GM10248 (cell line): Measurements from ENCODE around the gene ELOVL5.
"Not testable (repeated sequence)": the region's sequence is repeated elsewhere in the genome, so short reads cannot be mapped to it uniquely, and the experiment has no call there.

ENCODE experiments used
- CTCF ChIA-PET: fragments of 300-600 bp; sonication (Branson Sonifier 250); formaldehyde crosslinking; extraction: SDS; loops from one replicate; lab custom pipeline; 2021; ENCODE audit warnings: antibody characterized with exemption; lab: Yijun Ruan, JAX
- POLR2A ChIA-PET: fragments of 350-650 bp; sonication (Branson Sonifier 250); formaldehyde crosslinking; extraction: SDS; loops from one replicate; lab custom pipeline; 2020; ENCODE audit warnings: antibody characterized with exemption; lab: Yijun Ruan, JAX
- DNase-seq: peaks from one replicate; pipeline ENCODE4 v3.0.0; 2012; ENCODE audit errors: extremely low spot score
- TF ChIP-seq, protein P1 (sequence below): IDR thresholded peaks from 2 replicates; pipeline ENCODE4 v1.5.1; 2012; ENCODE audit warnings: mild to moderate bottlenecking, low read depth; ENCODE audit errors: extremely low read depth, missing control alignments, control extremely low read depth

Gene ELOVL5

GRCh38 chr6:53348371-53349208 is at the start of gene ELOVL5:
Gene ELOVL5, minus strand, starts transcription at chr6:53348950. Its CDS starts 53,251 bp downstream, at chr6:53295699.
- ChIA-PET POLR2A (interaction anchor here (0.6 to 1.6 kb wide), 4 partner anchors 11 to 353 kb away, joined by 3 to 4 read pairs (median 4); partner anchors contain the start of gene GSTA4), CTCF (interaction anchor here (1.2 to 3.7 kb wide), 4 partner anchors 11 to 39 kb away, joined by 3 to 25 read pairs (median 6); no protein-coding TSS in a partner anchor)
- TF ChIP-seq, protein P1, sequence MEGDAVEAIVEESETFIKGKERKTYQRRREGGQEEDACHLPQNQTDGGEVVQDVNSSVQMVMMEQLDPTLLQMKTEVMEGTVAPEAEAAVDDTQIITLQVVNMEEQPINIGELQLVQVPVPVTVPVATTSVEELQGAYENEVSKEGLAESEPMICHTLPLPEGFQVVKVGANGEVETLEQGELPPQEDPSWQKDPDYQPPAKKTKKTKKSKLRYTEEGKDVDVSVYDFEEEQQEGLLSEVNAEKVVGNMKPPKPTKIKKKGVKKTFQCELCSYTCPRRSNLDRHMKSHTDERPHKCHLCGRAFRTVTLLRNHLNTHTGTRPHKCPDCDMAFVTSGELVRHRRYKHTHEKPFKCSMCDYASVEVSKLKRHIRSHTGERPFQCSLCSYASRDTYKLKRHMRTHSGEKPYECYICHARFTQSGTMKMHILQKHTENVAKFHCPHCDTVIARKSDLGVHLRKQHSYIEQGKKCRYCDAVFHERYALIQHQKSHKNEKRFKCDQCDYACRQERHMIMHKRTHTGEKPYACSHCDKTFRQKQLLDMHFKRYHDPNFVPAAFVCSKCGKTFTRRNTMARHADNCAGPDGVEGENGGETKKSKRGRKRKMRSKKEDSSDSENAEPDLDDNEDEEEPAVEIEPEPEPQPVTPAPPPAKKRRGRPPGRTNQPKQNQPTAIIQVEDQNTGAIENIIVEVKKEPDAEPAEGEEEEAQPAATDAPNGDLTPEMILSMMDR, result no peak
- peak; percentile 86 for DNase-seq

DNA sequence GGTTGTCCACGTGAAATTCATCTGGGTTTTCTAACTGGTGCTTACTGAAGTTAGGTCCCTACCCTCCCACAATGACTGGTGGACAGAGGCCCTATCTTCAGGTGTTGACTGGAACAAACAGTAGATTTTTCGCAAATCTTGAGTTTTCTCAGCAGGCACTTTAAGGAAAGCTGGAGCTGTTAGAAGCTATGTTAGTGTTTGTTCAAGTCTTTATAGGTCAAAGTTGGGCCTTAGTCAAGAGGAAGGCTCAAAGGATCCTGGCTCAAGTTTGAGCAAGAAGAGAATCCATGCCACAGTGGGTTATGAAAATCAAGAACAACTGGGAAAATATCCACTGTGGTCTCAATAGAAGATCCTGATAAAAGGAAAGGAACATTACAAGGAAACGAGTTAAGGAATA is 48.5 kb upstream of the ELOVL5 start:
- TF ChIP-seq, protein P1, result no peak
- ChIA-PET CTCF (interaction anchor here (1.5 to 3.8 kb wide), 3 partner anchors 13 to 225 kb away, joined by 3 to 22 read pairs (median 5); no protein-coding TSS in a partner anchor), POLR2A (no interaction called here)
- no peak for DNase-seq

DNA sequence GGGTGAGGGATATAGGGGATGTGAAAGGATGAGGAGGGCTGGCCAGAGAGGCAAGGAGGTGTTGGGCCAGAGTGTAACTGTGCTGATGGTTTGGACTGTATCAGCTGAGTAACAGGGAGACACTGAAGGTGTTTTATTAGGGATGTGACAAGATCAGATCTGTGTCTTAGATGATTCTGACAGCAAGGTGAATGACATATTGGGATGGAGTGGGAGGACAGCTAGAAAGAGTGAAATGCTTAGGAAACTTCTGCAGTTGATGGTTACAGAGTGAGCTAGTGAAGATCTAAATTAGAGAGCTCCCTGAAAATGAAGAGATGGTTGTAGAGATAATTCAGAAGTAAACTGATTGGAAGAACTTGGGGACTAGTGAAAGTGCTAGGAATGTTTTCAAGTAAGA is 47.2 kb upstream of the ELOVL5 start:
- no peak for DNase-seq
- CTCF ChIA-PET, result interaction anchor here (0.6 to 3.8 kb wide), 6 partner anchors 10 to 223 kb away, joined by 3 to 22 read pairs (median 3); no protein-coding TSS in a partner anchor
- TF ChIP-seq, protein P1, result no peak
- POLR2A ChIA-PET, result no interaction called here

GRCh38 chr6:53394704-53395103 is 46.0 kb upstream of the ELOVL5 start:
- ChIA-PET POLR2A (no interaction called here), CTCF (interaction anchor here (0.7 to 3.8 kb wide), 8 partner anchors 10 to 340 kb away, joined by 3 to 22 read pairs (median 3); no protein-coding TSS in a partner anchor)
- TF ChIP-seq, protein P1, result no peak
- DNase-seq, result no peak

- TF ChIP-seq, protein P1, result no peak
- ChIA-PET CTCF (interaction anchor here (1.6 kb wide), 1 partner anchor 20 kb away, joined by 4 read pairs; no protein-coding TSS in a partner anchor), POLR2A (no interaction called here)
Observed at GRCh38 chr6:53391170-53391569, 42.4 kb upstream of the ELOVL5 start.

DNA sequence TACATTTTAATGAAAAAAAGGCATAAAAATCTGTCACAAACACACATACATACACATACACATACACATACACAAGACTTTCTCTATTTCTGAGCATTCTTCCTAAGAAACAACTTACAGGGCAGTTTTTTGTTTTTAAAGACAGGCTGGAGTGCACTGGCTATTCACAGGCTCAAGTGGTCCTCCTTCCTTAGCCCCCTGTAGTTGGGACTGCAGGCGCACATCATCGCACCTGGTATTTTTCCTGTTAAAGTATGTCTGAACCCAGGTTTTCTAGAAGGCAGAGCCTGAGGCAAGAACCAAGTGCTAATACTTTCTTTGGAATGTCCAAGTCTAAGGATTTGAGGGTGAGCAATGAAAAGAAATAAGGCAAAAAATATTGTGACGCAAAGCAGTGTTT is 41.3 kb upstream of the ELOVL5 start:
- CTCF ChIA-PET, result no interaction called here
- no peak for DNase-seq
- TF ChIP-seq, protein P1, result no peak
- POLR2A ChIA-PET, result no interaction called here

More at GRCh38 chr6:53391170-53391569, 42.4 kb upstream of the ELOVL5 start:
- no peak for DNase-seq

DNA sequence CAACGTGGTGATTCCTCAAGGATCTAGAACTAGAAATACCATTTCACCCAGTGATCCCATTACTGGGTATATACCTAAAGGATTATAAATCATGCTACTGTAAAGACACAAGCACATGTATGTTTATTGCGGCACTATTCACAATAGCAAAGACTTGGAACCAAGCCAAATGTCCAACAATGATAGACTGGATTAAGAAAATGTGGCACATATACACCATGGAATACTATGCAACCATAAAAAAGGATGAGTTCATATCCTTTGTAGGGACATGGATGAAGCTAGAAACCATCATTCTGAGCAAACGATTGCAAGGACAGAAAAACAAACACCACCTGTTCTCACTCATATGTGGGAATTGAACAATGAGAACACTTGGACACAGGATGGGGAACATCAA is 39.9 kb upstream of the ELOVL5 start:
- DNase-seq, POLR2A ChIA-PET, CTCF ChIA-PET: not testable (repeated sequence)
